GM19193 (cell line): ENCODE results near the gene XPC.

Source experiments
- POLR2A ChIP-seq: IDR thresholded peaks from 4 replicates; pipeline ENCODE4 v1.6.1; 2011; ENCODE audit not compliant: insufficient read depth, insufficient read length; ENCODE audit errors: extremely low read depth

Gene XPC

GRCh38 chr3:14158370-14158769 is 20.0 kb downstream of the XPC start:
- TF ChIP-seq POLR2A = no peak

GRCh38 chr3:14157951-14158350 is 20.4 kb downstream of the XPC start:
- no peak for TF ChIP-seq POLR2A

- TF ChIP-seq POLR2A = no peak
Observed at GRCh38 chr3:14156843-14157561, 21.4 kb downstream of the XPC start.

- no peak for TF ChIP-seq POLR2A
Observed at GRCh38 chr3:14156201-14156600, 22.2 kb downstream of the XPC start.

- no peak for TF ChIP-seq POLR2A
Observed at GRCh38 chr3:14154895-14155440, 23.4 kb downstream of the XPC start.

GRCh38 chr3:14154276-14154675 is 24.1 kb downstream of the XPC start:
- TF ChIP-seq POLR2A = no peak

GRCh38 chr3:14153663-14154062 is 24.7 kb downstream of the XPC start:
- TF ChIP-seq POLR2A = no peak

GRCh38 chr3:14152963-14153355 is 25.4 kb downstream of the XPC start:
- no peak for TF ChIP-seq POLR2A

- TF ChIP-seq POLR2A = no peak
Observed at GRCh38 chr3:14152233-14152962, 26.0 kb downstream of the XPC start.

GRCh38 chr3:14151471-14152083 is 26.8 kb downstream of the XPC start:
- TF ChIP-seq POLR2A = peak; percentile 26

- no peak for TF ChIP-seq POLR2A
Observed at GRCh38 chr3:14150491-14151230, 27.7 kb downstream of the XPC start.

GRCh38 chr3:14150078-14150477 is 28.3 kb downstream of the XPC start:
- no peak for TF ChIP-seq POLR2A

- TF ChIP-seq POLR2A = no peak
Observed at GRCh38 chr3:14148041-14148985, 30.1 kb downstream of the XPC start.

GRCh38 chr3:14147617-14148016 is 30.8 kb downstream of the XPC start:
- TF ChIP-seq POLR2A = no peak
